Caco-2 (cell line): ENCODE measurements around the gene SIX3. TPM values are rescaled to one million over a fixed set of nuclear protein-coding genes. Genes with fewer than 3 reads are reported as not detected.

ENCODE experiments used
- BruUV-seq: library from RNA; stranded (reverse); fragments of 400-500 nt; replicated peaks from 2 replicates; lab custom pipeline; 2021; lab: Mats Ljungman, UMichigan
- CTCF ChIA-PET: fragments of 300-600 bp; sonication (Branson Sonifier 250); formaldehyde crosslinking; loops from one replicate; lab custom pipeline; 2022; ENCODE audit warnings: antibody characterized with exemption; lab: Charles Lee
- POLR2A ChIA-PET: fragments of 300-600 bp; sonication (Branson Sonifier 250); formaldehyde crosslinking; loops from one replicate; lab custom pipeline; 2022; ENCODE audit warnings: antibody characterized with exemption; lab: Charles Lee
- DNase-seq, 2 experiments: peaks; one replicate each; pipeline versions ENCODE4 v3.0.0 to v3.0.0-alpha.2; 2020 to 2022
- H3K27me3 ChIP-seq: replicated peaks from 2 replicates; pipeline ENCODE4 v1.6.0; 2011; ENCODE audit warnings: low read length; ENCODE audit not compliant: control insufficient read depth, insufficient read depth
- H3K36me3 ChIP-seq: 2 replicates; pipeline ENCODE4 v1.5.1; 2011; ENCODE audit warnings: low read length; ENCODE audit not compliant: control insufficient read depth, insufficient read depth
- H3K4me1 ChIP-seq: fragments of 250-450 bp; sonication (Bioruptor Pico); 2 replicates; pipeline ENCODE4 v1.5.1; 2020; ENCODE audit warnings: mild to moderate bottlenecking
- H3K4me3 ChIP-seq: 2 replicates; pipeline ENCODE4 v1.5.1; 2011; ENCODE audit warnings: low read depth, mild to moderate bottlenecking, control low read depth, low read length
- H3K9me3 ChIP-seq: fragments of 250-450 bp; sonication (Bioruptor Pico); 2 replicates; pipeline ENCODE4 v1.5.1; 2020; ENCODE audit warnings: mild to moderate bottlenecking, moderate library complexity
- H3K27ac Mint-ChIP-seq: one replicate; pipeline ENCODE4 v1.8.0; 2022; ENCODE audit warnings: mixed read lengths; ENCODE audit not compliant: unreplicated experiment
- H3K27me3 Mint-ChIP-seq: one replicate; pipeline ENCODE4 v1.8.0; 2022; ENCODE audit warnings: mixed read lengths; ENCODE audit not compliant: insufficient read depth, unreplicated experiment
- H3K36me3 Mint-ChIP-seq: one replicate; pipeline ENCODE4 v1.8.0; 2022; ENCODE audit warnings: mild to moderate bottlenecking, mixed read lengths; ENCODE audit not compliant: insufficient read depth, unreplicated experiment
- H3K4me1 Mint-ChIP-seq: one replicate; pipeline ENCODE4 v1.8.0; 2022; ENCODE audit warnings: low read depth, mixed read lengths; ENCODE audit not compliant: unreplicated experiment
- H3K4me3 Mint-ChIP-seq: one replicate; pipeline ENCODE4 v1.8.0; 2022; ENCODE audit warnings: mild to moderate bottlenecking, moderate library complexity, mixed read lengths; ENCODE audit not compliant: unreplicated experiment
- H3K9me3 Mint-ChIP-seq: one replicate; pipeline ENCODE4 v1.8.0; 2022; ENCODE audit warnings: mixed read lengths; ENCODE audit not compliant: unreplicated experiment
- CTCF ChIP-seq, 2 experiments: fragments of 200-600 bp in 1 of 2; IDR thresholded peaks; 1 replicate in 1 of 2; 2 replicates in 1 of 2; pipeline versions ENCODE4 v1.5.1 to v1.8.0; 2011 to 2022; ENCODE audit warnings: antibody characterized with exemption in 1 of 2, control low read depth in 1 of 2, inconsistent platforms in 1 of 2, low read depth in 1 of 2, low read length in 1 of 2, mild to moderate bottlenecking in 1 of 2, moderate library complexity in 1 of 2; ENCODE audit not compliant: insufficient read depth in 1 of 2, severe bottlenecking in 1 of 2, unreplicated experiment in 1 of 2
- intact Hi-C: fragments of 100-400 bp; cut with micrococcal nuclease; formaldehyde crosslinking; loops from one replicate; pipeline ENCODE4 v1.10.0; 2022; ENCODE audit not compliant: unreplicated experiment
- total RNA-seq: library from RNA; stranded (reverse); gene quantifications from 2 replicates; pipeline ENCODE4 v1.2.3, GENCODE V29; 2022

The SIX3 gene
- total RNA-seq, 1 experiment from 2014 or later = not detected

DNA sequence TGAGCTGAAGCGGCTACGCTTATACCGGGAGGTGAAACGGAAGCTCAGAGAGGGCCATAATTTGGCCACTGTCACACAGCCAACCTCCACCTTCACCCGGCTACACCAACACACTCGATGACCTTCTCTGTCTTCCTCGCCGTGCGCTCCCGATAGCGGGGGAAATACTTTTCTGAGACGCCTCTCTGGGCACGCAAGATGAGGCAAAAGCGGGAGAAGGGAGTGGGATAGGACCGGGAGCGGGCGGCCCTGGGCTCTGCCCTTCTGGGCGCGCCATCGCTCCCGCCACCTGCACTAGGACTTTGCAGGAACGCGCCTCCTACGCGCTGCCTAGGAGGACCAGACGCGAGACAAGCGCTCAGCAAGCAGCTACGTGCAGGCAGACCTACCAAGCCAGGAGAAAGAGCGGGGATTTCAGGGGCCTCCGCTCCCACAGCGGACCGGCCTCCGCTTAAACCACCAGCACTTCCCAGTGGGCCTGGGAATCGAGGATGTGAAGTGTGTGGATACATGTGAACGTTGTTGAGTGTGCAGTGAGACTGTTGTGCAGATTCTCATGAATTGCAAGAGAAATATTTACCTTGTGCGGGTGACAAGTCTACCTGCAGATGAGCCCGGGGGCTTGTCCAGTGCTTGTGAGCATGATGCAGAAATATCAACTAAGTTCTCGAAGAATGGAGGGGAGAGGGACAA lies 11.4 kb downstream of the SIX3 start:
- ChIA-PET POLR2A (no interaction called here), CTCF (interaction anchor here (0.9 kb wide), 1 partner anchor 473 kb away, joined by 3 read pairs; no protein-coding TSS in a partner anchor)
- Histone ChIP-seq H3K9me3 (no peaks in the 10 kb centered on the region), H3K4me1 (no peaks in the 10 kb centered on the region), H3K36me3 (no peaks in the 10 kb centered on the region), H3K4me3 (peak overlapping the region; percentile 19), H3K27me3 (no peaks in the 10 kb centered on the region)
- no peaks in the 10 kb centered on the region for H3K9me3 Mint-ChIP-seq
- DNase-seq = no peak
- no TSS peak for BruUV-seq
- no peak for TF ChIP-seq CTCF (IDR thresholded peaks at IDR 0.05; ENCODE audit: insufficient read depth in 1 of 2, low read depth in 1 of 2, low read length in 1 of 2, severe bottlenecking in 1 of 2, unreplicated experiment in 1 of 2)
- no peak overlapping the region for H3K27ac Mint-ChIP-seq
- H3K4me1 Mint-ChIP-seq = peaks cover 5% of the 10 kb centered on the region
- intact Hi-C loops = no loop called here
- H3K4me3 Mint-ChIP-seq = peak overlapping the region; percentile 40
- H3K27me3 Mint-ChIP-seq = peaks cover 5% of the 10 kb centered on the region
- H3K36me3 Mint-ChIP-seq = no peaks in the 10 kb centered on the region

DNA sequence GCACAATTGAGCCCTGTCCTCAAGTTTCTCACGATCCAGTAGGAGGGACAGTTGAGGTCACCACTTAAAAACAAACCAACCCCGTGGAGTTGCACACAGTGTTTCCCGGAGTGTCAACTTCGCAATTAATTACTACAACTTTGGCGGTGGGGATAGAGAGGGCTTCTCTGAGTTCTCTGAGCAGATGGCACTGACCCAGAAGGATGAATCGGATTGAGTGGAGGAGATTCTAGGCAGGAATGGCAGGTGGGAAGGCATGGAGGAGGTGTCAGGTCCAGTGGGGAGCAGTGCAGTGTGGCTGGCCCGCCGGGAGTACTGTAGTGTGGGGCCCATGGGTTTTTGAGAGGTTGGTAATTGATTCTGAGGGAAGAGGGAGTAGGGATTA lies 12.0 kb downstream of the SIX3 start:
- intact Hi-C loops = no loop called here
- Histone ChIP-seq H3K9me3 (no peaks in the 10 kb centered on the region), H3K4me3 (no peak overlapping the region), H3K27me3 (no peaks in the 10 kb centered on the region), H3K36me3 (no peaks in the 10 kb centered on the region), H3K4me1 (no peaks in the 10 kb centered on the region)
- H3K27ac Mint-ChIP-seq = no peak overlapping the region
- BruUV-seq = no TSS peak
- H3K27me3 Mint-ChIP-seq = peaks cover 5% of the 10 kb centered on the region
- H3K4me1 Mint-ChIP-seq = peaks cover 5% of the 10 kb centered on the region
- DNase-seq = no peak
- no peak overlapping the region for H3K4me3 Mint-ChIP-seq
- ChIA-PET POLR2A (no interaction called here), CTCF (interaction anchor here (0.9 to 1.1 kb wide), 2 partner anchors 474 kb away, joined by 3 read pairs; no protein-coding TSS in a partner anchor)
- H3K36me3 Mint-ChIP-seq = no peaks in the 10 kb centered on the region
- H3K9me3 Mint-ChIP-seq = no peaks in the 10 kb centered on the region
- no peak for TF ChIP-seq CTCF (IDR thresholded peaks at IDR 0.05; ENCODE audit: insufficient read depth in 1 of 2, low read depth in 1 of 2, low read length in 1 of 2, severe bottlenecking in 1 of 2, unreplicated experiment in 1 of 2)

DNA sequence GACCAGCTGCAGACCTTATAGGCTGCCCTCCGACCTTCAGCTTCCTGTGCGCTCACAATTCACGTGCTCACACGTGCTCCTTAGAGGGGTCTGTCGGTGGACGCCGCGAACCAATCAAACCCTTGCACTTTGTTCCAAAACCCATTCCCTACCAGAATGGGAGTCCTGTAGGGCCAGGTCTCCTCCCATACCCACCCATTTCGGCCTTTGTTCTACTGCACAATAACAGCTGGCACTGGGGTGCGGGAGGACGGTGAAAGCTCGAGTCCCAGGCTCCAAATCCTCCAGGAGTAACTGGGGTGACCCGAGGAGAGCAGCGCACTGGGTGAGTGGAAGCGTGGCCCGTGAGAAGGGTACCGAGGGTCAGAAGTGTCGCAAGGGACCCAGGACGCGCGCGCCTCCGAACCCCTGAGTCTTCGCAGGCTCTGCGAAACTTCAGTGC lies 13.0 kb downstream of the SIX3 start:
- Mint-ChIP-seq H3K9me3 (no peaks in the 10 kb centered on the region), H3K4me1 (peaks cover 5% of the 10 kb centered on the region), H3K27ac (no peak overlapping the region), H3K4me3 (no peak overlapping the region), H3K27me3 (peaks cover 5% of the 10 kb centered on the region), H3K36me3 (no peaks in the 10 kb centered on the region)
- H3K27me3 ChIP-seq = no peaks in the 10 kb centered on the region; the same call in 1 of the 2 replicates
- no peak overlapping the region for H3K4me3 ChIP-seq
- no peak for TF ChIP-seq CTCF (IDR thresholded peaks at IDR 0.05; ENCODE audit: insufficient read depth in 1 of 2, low read depth in 1 of 2, low read length in 1 of 2, severe bottlenecking in 1 of 2, unreplicated experiment in 1 of 2)
- CTCF ChIA-PET = interaction anchor here (0.8 to 2.6 kb wide), 7 partner anchors 10 to 710 kb away, joined by 3 to 53 read pairs (median 6); no protein-coding TSS in a partner anchor
- no peak for DNase-seq
- POLR2A ChIA-PET = no interaction called here
- no TSS peak for BruUV-seq
- H3K9me3 ChIP-seq = no peaks in the 10 kb centered on the region
- no peaks in the 10 kb centered on the region for H3K36me3 ChIP-seq
- no peaks in the 10 kb centered on the region for H3K4me1 ChIP-seq
- intact Hi-C loops = no loop called here
